Lower lobe of right lung (tissue), 2 donors: ENCODE data around the gene MYZAP. TPM values are rescaled to one million over a fixed set of nuclear protein-coding genes. Genes with fewer than 3 reads are reported as not detected.

ENCODE experiments used
- ATAC-seq, 2 donors: fragments of 200-7000 bp; cut with Tn5 transposase; one replicate each; pipeline ENCODE4 v1.9.1; 2020 to 2022; ENCODE audit warnings: mild to moderate bottlenecking in 2 of 2, moderate library complexity in 2 of 2
- DNase-seq: peaks from one replicate; pipeline ENCODE4 v3.0.0-alpha.2; 2020
- H3K27ac ChIP-seq: fragments of 200-600 bp; one replicate; pipeline ENCODE4 v1.8.0; 2022
- H3K27me3 ChIP-seq: fragments of 200-600 bp; one replicate; pipeline ENCODE4 v1.8.0; 2022; ENCODE audit warnings: low read depth
- H3K36me3 ChIP-seq: fragments of 200-600 bp; one replicate; pipeline ENCODE4 v1.8.0; 2022; ENCODE audit warnings: mild to moderate bottlenecking
- H3K4me1 ChIP-seq: fragments of 200-600 bp; one replicate; pipeline ENCODE4 v1.8.0; 2022
- H3K4me3 ChIP-seq: fragments of 200-600 bp; one replicate; pipeline ENCODE4 v1.8.0; 2022; ENCODE audit warnings: mild to moderate bottlenecking
- H3K9me3 ChIP-seq: fragments of 200-600 bp; one replicate; pipeline ENCODE4 v1.8.0; 2022
- CTCF ChIP-seq: fragments of 200-600 bp; IDR thresholded peaks from one replicate; pipeline ENCODE4 v1.8.0; 2022; ENCODE audit warnings: antibody characterized with exemption, mild to moderate bottlenecking
- intact Hi-C: fragments of 100-400 bp; cut with DNase I; formaldehyde crosslinking; loops from one replicate; pipeline ENCODE4 v1.11.0; 2022
- total RNA-seq: library from RNA; stranded (reverse); fragmentation: NEBNext Ultra II Directional; extraction: Animal tissue kit (Norgen Biotek cat#: 25700); gene quantifications from one replicate; pipeline ENCODE4 v1.2.1, GENCODE V29; 2021
- donor health status: DM: no; HTN: yes; CAD: no; lungs with severe emphysema.

The MYZAP gene
- total RNA-seq, 1 donor from 2014 or later = 41.3 TPM

GRCh38 chr15:57583720-57584119 is 8.0 kb upstream of the MYZAP start:
- DNase-seq (no peak), ATAC-seq (no peak)
- H3K27me3 ChIP-seq = no peaks in the 10 kb centered on the region
- TF ChIP-seq CTCF = no peak
- H3K9me3 ChIP-seq = peaks cover 8% of the 10 kb centered on the region
- H3K4me3 ChIP-seq = no peak overlapping the region
- peaks cover 22% of the 10 kb centered on the region for H3K4me1 ChIP-seq
- intact Hi-C loops = no loop called here
- H3K27ac ChIP-seq = no peak overlapping the region
- no peaks in the 10 kb centered on the region for H3K36me3 ChIP-seq

- intact Hi-C loops = no loop called here
- H3K9me3 ChIP-seq = peaks cover 8% of the 10 kb centered on the region
- ATAC-seq = no peak
- no peak overlapping the region for H3K4me3 ChIP-seq
- DNase-seq = no peak
- no peaks in the 10 kb centered on the region for H3K27me3 ChIP-seq
- H3K4me1 ChIP-seq = peaks cover 40% of the 10 kb centered on the region
- H3K27ac ChIP-seq = peak overlapping the region; percentile 59
- no peak for TF ChIP-seq CTCF
- no peaks in the 10 kb centered on the region for H3K36me3 ChIP-seq
Observed at GRCh38 chr15:57586661-57587424, 4.9 kb upstream of the MYZAP start.

- DNase-seq (no peak), ATAC-seq (no peak)
Observed at GRCh38 chr15:57589281-57589680, 2.4 kb upstream of the MYZAP start.

GRCh38 chr15:57589754-57590153 is 1.9 kb upstream of the MYZAP start:
- no peak for ATAC-seq

More at GRCh38 chr15:57589281-57589680, 2.4 kb upstream of the MYZAP start:
- Histone ChIP-seq H3K9me3 (no peaks in the 10 kb centered on the region), H3K4me1 (peaks cover 40% of the 10 kb centered on the region), H3K36me3 (no peaks in the 10 kb centered on the region), H3K27me3 (no peaks in the 10 kb centered on the region), H3K4me3 (no peak overlapping the region), H3K27ac (peak overlapping the region; percentile 40)
- no peak for TF ChIP-seq CTCF
- intact Hi-C loops = no loop called here

GRCh38 chr15:57591237-57591821 is 375 bp upstream of the MYZAP start:
- H3K4me1 ChIP-seq = peaks cover 45% of the 10 kb centered on the region
- no peak for DNase-seq

More at GRCh38 chr15:57589754-57590153, 1.9 kb upstream of the MYZAP start:
- intact Hi-C loops = no loop called here
- H3K36me3 ChIP-seq = no peaks in the 10 kb centered on the region
- no peaks in the 10 kb centered on the region for H3K27me3 ChIP-seq
- DNase-seq = no peak
- H3K4me1 ChIP-seq = peaks cover 42% of the 10 kb centered on the region
- no peak overlapping the region for H3K4me3 ChIP-seq
- no peak for TF ChIP-seq CTCF
- H3K27ac ChIP-seq = peak overlapping the region; percentile 40
- H3K9me3 ChIP-seq = no peaks in the 10 kb centered on the region

More at GRCh38 chr15:57591237-57591821, 375 bp upstream of the MYZAP start:
- H3K9me3 ChIP-seq = no peaks in the 10 kb centered on the region
- peak overlapping the region; percentile 68 for H3K4me3 ChIP-seq
- H3K27me3 ChIP-seq = no peaks in the 10 kb centered on the region
- no peak for TF ChIP-seq CTCF
- H3K36me3 ChIP-seq = no peaks in the 10 kb centered on the region
- intact Hi-C loops = no loop called here
- peak overlapping the region; percentile 77 for H3K27ac ChIP-seq
- peak; percentile 6 to 9 for ATAC-seq
